Activated CD4-positive, alpha-beta T cell treated with anti-CD3 and anti-CD28 coated beads for 4 hours (primary cell): ENCODE results near the gene CCDC85B.

Experiments used
- DNase-seq, 2 donors: peaks; one replicate each; pipeline ENCODE4 v3.0.0-alpha.2; 2020

Gene CCDC85B

GRCh38 chr11:65857853-65858680 is 32.4 kb upstream of the CCDC85B start, which contains the start of gene CFL1:
Gene CFL1 (minus strand): TSS chr11:65858180. CDS start chr11:65858099, 81 bp downstream.
- DNase-seq, result peak; percentile 95 to 98

DNA sequence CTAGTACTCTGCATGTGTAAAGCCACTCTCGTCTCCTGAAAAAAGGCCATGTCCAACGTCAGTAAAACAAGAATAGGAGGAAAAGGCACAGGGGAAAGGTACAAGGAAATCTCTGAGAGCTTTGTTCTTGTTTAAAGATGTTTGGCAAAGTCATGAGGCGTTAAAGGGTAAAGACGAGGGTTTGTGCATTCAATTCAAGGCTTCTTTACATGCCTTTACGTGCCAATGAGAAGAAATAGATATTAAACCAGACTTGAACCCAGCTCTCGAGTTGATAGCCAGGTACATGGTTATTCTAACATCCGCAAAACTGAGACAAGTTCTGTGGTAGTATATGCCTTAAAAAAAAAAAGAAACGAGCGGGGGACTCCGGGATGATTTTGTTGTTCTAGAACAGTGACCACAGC is 31.8 kb upstream of the CCDC85B start:
- no peak for DNase-seq

GRCh38 chr11:65859095-65859811 is 31.2 kb upstream of the CCDC85B start:
- peak; percentile 96 to 99 for DNase-seq

- no peak for DNase-seq
Measured at GRCh38 chr11:65859812-65860277, 30.6 kb upstream of the CCDC85B start.

- DNase-seq, result peak; percentile 93 to 96
Measured at GRCh38 chr11:65860278-65861164, 30.0 kb upstream of the CCDC85B start, which contains the start of gene MUS81. Gene MUS81 (plus strand): TSS chr11:65860433. CDS start chr11:65860754, 321 bp downstream.

DNA sequence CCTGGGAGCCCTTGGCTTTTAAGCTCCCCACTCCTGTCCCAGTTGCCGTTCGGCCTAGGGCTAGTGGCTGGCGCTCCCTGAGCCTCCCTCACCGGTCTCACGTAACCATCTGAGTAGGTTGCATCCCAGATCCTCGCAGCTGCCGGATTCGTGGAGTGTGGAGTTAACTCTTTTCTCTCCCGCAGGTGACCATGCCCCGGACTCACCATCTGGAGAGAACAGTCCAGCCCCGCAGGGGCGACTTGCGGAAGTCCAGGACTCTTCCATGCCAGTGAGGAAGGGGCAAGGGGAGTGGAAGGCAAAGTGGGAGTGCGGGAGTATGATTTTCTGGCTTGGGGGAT is 29.3 kb upstream of the CCDC85B start:
- DNase-seq, result no peak

GRCh38 chr11:65861533-65862183 is 28.8 kb upstream of the CCDC85B start:
- DNase-seq, result no peak

GRCh38 chr11:65862191-65862735 is 28.2 kb upstream of the CCDC85B start:
- DNase-seq, result no peak

- DNase-seq, result peak in 1 of 2 donors; percentile 0
Measured at GRCh38 chr11:65862941-65863888, 27.3 kb upstream of the CCDC85B start.

GRCh38 chr11:65863889-65864705 is 26.4 kb upstream of the CCDC85B start:
- peak in 1 of 2 donors; percentile 0 for DNase-seq

GRCh38 chr11:65864706-65865471 is 25.6 kb upstream of the CCDC85B start:
- no peak for DNase-seq

DNA sequence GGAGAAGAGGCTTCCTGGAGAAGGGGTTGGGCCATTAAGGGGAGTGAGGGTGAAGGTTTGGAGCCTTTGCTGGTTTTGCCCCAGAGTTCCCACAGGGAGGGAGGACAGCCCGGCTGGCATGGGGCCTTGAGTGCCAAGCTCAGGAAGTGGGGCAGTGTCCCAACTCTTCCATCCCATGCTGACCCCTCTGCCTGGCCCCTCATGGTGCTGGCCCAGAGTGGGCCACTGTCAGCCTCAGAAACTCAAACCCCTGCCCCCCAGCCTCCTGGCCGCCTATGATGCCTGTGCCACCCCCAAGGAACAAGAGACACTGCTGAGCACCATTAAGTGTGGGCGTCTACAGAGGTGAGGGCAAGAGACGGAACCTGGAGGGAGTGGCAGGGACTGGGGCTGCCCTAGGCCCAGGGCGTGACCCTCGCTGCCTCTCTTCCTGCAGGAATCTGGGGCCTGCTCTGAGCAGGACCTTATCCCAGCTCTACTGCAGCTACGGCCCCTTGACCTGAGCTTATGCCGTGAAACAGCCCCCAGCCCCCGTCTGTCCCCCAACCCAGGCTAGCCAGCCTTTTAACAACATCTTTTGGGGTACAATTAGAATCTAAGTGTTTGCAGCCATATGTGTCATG is 24.8 kb upstream of the CCDC85B start:
- no peak for DNase-seq

GRCh38 chr11:65866509-65867283 is 23.8 kb upstream of the CCDC85B start:
- no peak for DNase-seq

DNA sequence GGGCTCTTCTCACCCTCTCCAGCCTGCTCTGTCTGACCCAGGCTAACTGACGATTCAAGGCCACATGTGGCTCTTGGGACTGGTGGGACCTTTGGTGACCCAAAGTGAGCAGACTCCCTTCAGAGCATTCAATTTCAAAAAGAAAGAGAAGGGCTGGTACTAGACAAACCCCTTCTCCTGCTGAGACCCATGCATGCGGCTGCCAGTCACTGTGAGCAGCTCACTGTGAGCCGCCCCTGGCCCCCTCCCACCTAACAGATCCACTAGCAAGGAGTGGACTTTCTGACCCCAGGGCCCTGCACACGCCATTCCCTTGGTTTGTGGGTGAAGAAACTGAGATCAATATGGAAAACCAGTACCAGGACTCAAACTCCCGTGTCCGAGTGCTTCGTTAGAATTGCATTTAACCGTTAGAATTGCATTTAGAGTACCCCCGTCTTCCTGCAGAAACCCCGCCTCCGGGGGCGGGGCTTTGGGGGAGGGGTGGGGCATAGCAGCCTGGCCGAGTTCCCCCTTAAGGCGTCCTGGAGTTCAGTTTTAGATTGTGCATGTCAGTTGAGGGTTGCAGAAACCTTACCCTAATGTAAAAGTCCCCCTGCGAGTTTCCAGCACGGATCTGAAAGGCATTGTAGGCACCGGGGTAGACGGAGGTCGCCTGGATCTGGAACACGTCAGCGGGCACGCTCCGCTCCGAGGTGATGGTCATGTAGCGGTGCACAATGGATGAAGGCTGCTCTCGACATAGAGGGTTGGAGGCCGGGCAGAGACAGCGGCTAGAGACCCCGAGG is 23.0 kb upstream of the CCDC85B start:
- no peak for DNase-seq

DNA sequence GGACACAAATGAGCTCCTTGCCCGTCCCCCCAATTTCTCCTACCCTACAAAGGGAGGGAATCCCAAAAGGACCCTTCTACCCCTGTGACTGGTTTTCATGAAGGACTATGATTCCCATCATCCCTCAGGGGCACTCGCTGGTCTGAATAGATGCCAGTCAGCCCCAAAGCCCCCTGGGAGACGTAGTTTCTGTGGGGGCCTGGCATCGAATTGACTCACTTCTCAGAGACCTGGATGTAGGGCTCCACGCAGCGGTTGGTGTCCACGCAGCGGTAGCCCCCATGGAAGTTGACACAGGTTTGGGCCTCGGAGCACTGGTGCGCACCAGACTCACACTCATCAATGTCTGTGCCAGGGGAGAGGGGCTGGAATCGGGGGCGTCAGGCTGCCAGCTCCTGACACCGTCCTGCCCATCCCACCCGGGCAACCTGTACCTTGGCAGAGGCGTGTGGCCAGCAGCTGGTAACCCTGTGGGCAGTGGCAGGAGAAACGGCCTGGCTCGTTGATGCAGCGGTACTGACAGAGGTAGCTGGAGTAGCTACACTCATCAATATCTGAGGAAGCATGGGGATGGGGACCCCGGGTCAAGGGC is 22.3 kb upstream of the CCDC85B start:
- DNase-seq, result no peak

DNA sequence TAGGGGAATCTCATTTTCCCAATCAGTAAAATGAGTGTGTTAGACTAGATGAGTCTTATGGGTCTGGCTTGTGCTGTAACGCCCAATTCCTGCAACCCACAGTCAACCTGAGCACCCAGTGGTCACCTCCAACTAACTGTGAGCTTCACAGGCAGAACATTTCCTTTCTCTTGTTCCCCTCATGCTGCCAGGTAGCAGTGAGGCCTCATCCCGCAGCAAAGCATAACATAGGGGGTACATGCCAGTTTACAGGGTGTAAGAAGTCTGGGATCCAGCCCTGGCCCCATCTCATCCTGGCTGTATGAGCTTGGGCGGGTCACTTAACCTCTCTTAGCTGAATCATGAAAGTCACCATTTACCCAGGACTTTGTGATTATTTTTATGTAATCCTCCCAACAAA is 21.6 kb upstream of the CCDC85B start:
- DNase-seq, result no peak
